Gastroesophageal sphincter (tissue), 4 donors: Measurements from ENCODE around the gene CEP170. TPM values are rescaled to one million over a fixed set of nuclear protein-coding genes. Genes with fewer than 3 reads are reported as not detected.
A peak's percentile ranks its signal among the peaks of the same experiment; 100 is the strongest.

ENCODE experiments used
- ATAC-seq: fragments of 150-250 bp; one replicate; pipeline ENCODE4 v1.9.1; 2016; ENCODE audit warnings: mild to moderate bottlenecking, moderate library complexity
- H3K27ac ChIP-seq, 4 donors: fragments of 200-600 bp; sonication (generic) in 3 of 4; 1 replicate in 3 of 4; 2 replicates in 1 of 4; pipeline ENCODE4 v1.5.1; 2016 to 2019
- H3K27me3 ChIP-seq: fragments of 200-600 bp; sonication (generic); one replicate; pipeline ENCODE4 v1.5.1; 2019
- H3K36me3 ChIP-seq, 2 donors: fragments of 200-600 bp; sonication (generic); one replicate each; pipeline ENCODE4 v1.5.1; 2019; ENCODE audit warnings: control low read depth in 1 of 2
- H3K4me1 ChIP-seq, 3 donors: fragments of 200-600 bp; sonication (generic); 1 replicate in 2 of 3; 2 replicates in 1 of 3; pipeline ENCODE4 v1.5.1; 2016 to 2019; ENCODE audit warnings: control low read depth in 2 of 3
- H3K4me3 ChIP-seq, 2 donors: fragments of 200-600 bp; sonication (generic); one replicate each; pipeline ENCODE4 v1.5.1; 2019; ENCODE audit warnings: mild to moderate bottlenecking in 1 of 2, moderate library complexity in 1 of 2
- H3K9me3 ChIP-seq, 3 donors: fragments of 200-600 bp; sonication (generic); one replicate each; pipeline ENCODE4 v1.5.1; 2017 to 2019; ENCODE audit warnings: control low read depth in 2 of 3
- CTCF ChIP-seq, 4 experiments: fragments of 200-600 bp in 2 of 4; fragments of 450-650 bp in 2 of 4; sonication (generic) in 1 of 4; IDR thresholded peaks; one replicate each; pipeline ENCODE4 v1.5.1; 2017 to 2019; ENCODE audit warnings: antibody characterized with exemption in 4 of 4, mild to moderate bottlenecking in 2 of 4, moderate library complexity in 2 of 4
- EP300 ChIP-seq: sonication (generic); formaldehyde crosslinking; IDR thresholded peaks from one replicate; pipeline ENCODE4 v1.6.1; 2017; ENCODE audit warnings: antibody characterized with exemption, mild to moderate bottlenecking
- POLR2A ChIP-seq, 2 donors: fragments of 450-650 bp; IDR thresholded peaks; one replicate each; pipeline ENCODE4 v1.6.1; 2017; ENCODE audit warnings: antibody characterized with exemption in 2 of 2, mild to moderate bottlenecking in 2 of 2, moderate library complexity in 1 of 2
- POLR2AphosphoS5 ChIP-seq: sonication (generic); formaldehyde crosslinking; IDR thresholded peaks from one replicate; pipeline ENCODE4 v1.6.1; 2017; ENCODE audit warnings: antibody characterized with exemption
- WGBS, 2 donors: methylation state at CpG; one replicate each; pipeline ENCODE4 v1.1.5; 2018; ENCODE audit warnings: low coverage in 1 of 2; 5-methylcytosine and 5-hydroxymethylcytosine counted together
- total RNA-seq, 4 donors: library from RNA; depleted of rRNA; stranded (reverse); fragments of >200 nt; gene quantifications; one replicate each; pipeline ENCODE4 v1.1.0, GENCODE V29; 2016

Gene CEP170
- total RNA-seq, 4 donors from 2014 or later: 33.1 to 53.5 (median 41.6) TPM

- peaks cover 0 to 12% (median 0%) of the 10 kb centered on the region in 3 donors for H3K9me3 ChIP-seq
- H3K27ac ChIP-seq: no peak overlapping the region
- 100% methylated on average over 2 of the region's 5 CpGs for WGBS, 2 donors
- H3K4me1 ChIP-seq: peaks cover 0 to 11% (median 0%) of the 10 kb centered on the region in 3 donors
- no peaks in the 10 kb centered on the region for H3K27me3 ChIP-seq
- ATAC-seq: no peak
- H3K36me3 ChIP-seq: peaks cover 0 to 78% of the 10 kb centered on the region in 2 donors
- no peak for TF ChIP-seq POLR2A (IDR thresholded peaks at IDR 0.05)
- TF ChIP-seq CTCF (IDR thresholded peaks at IDR 0.05): no peak
- TF ChIP-seq EP300: no peak
- TF ChIP-seq POLR2AphosphoS5: no peak
- H3K4me3 ChIP-seq: no peak overlapping the region
These were observed 37.0 kb upstream of the CEP170 start for GRCh38 chr1:243292117-243292516.

DNA sequence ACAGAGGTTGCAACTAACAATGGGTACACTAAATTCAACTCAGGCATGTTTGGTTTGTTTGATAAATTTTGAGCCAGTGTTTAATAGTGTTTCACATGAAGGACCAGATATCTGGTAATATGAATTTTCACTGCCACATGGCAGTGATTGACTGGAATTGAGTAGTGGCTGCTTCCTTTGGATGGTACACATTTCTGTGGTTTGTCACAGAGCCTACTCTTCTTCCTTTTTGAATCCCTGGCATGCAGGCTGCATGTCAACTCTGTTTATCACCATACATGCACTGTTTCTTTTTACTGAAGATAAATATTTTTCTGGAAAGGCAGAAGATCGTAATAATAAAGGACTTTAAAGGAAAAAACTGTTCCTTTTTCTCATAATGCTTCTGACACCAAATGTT lies 36.2 kb upstream of the CEP170 start:
- 90 to 92% methylated on average over 1 of the region's 1 CpG for WGBS, 2 donors
- no peak overlapping the region for H3K4me3 ChIP-seq
- H3K27ac ChIP-seq: no peak overlapping the region
- ATAC-seq: no peak
- H3K4me1 ChIP-seq: peaks cover 0 to 11% (median 0%) of the 10 kb centered on the region in 3 donors
- no peak for TF ChIP-seq POLR2A (IDR thresholded peaks at IDR 0.05)
- peaks cover 0 to 78% of the 10 kb centered on the region in 2 donors for H3K36me3 ChIP-seq
- no peaks in the 10 kb centered on the region for H3K27me3 ChIP-seq
- H3K9me3 ChIP-seq: peaks cover 0 to 12% (median 0%) of the 10 kb centered on the region in 3 donors

DNA sequence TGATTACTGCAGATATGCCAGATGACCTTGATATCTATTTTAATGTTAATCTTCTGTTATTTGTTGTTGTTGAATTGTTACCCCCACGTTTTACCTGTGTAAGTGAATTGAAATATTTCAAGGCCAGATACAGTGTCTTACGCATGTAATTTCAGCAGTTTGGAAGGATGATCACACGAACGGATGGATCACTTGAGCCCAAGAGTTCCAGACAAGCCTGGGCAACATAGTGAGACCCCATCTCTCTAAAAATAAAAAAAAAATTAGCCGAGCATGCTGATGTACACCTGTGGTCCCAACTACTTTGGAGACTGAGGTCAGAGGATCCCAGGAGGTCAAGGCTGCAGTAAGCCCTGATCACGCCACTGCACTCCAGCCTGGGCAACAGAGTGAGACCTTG lies 33.0 kb upstream of the CEP170 start:
- peaks cover 0 to 2% (median 0%) of the 10 kb centered on the region in 3 donors for H3K9me3 ChIP-seq
- TF ChIP-seq POLR2AphosphoS5: no peak
- no peak for TF ChIP-seq POLR2A (IDR thresholded peaks at IDR 0.05)
- no peak for TF ChIP-seq CTCF (IDR thresholded peaks at IDR 0.05)
- no peak for TF ChIP-seq EP300
- ATAC-seq: no peak
- H3K36me3 ChIP-seq: peaks cover 0 to 74% of the 10 kb centered on the region in 2 donors
- peaks cover 0 to 11% (median 0%) of the 10 kb centered on the region in 3 donors for H3K4me1 ChIP-seq
- WGBS, 2 donors: 76 to 100% methylated on average over 1 to 5 of the region's 6 CpGs
- no peak overlapping the region for H3K4me3 ChIP-seq
- peak overlapping the region in 1 of 4 donors; percentile 14 for H3K27ac ChIP-seq
- H3K27me3 ChIP-seq: no peaks in the 10 kb centered on the region

DNA sequence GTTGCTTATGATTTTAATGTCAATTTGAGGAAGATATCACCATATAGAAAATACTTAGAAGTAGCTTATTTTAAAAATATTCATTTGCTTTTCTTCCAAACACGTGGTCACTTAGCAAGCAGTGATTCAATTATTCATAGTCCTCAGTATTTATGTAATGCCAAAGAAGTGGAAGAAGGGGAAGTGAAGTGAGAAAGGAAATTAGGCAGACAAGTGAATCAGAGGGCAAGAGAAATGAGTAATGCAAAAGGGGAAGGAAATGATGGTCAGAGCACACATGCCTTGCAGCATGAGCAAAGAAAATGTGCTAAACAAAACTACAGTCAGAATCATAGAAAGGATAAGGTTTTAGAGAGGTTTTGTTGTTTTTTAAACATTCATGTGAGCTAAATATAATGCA lies 32.6 kb upstream of the CEP170 start:
- 0 to 6% methylated on average over 1 of the region's 1 CpG for WGBS, 2 donors
- Histone ChIP-seq H3K9me3 (no peaks in the 10 kb centered on the region), H3K36me3 (peaks cover 0 to 74% of the 10 kb centered on the region in 2 donors), H3K4me1 (peaks cover 0 to 11% (median 0%) of the 10 kb centered on the region in 3 donors), H3K27me3 (no peaks in the 10 kb centered on the region), H3K4me3 (no peak overlapping the region), H3K27ac (no peak overlapping the region)
- ATAC-seq: peak; percentile 66
- peak; percentile 49 for TF ChIP-seq POLR2AphosphoS5
- no peak for TF ChIP-seq POLR2A (IDR thresholded peaks at IDR 0.05)

GRCh38 chr1:243287123-243287460 lies 32.0 kb upstream of the CEP170 start:
- peaks cover 0 to 11% (median 0%) of the 10 kb centered on the region in 3 donors for H3K4me1 ChIP-seq
- H3K36me3 ChIP-seq: peaks cover 0 to 75% of the 10 kb centered on the region in 2 donors
- ATAC-seq: no peak
- no peaks in the 10 kb centered on the region for H3K9me3 ChIP-seq
- no peaks in the 10 kb centered on the region for H3K27me3 ChIP-seq
- H3K4me3 ChIP-seq: no peak overlapping the region
- 34 to 50% methylated on average over 2 of the region's 2 CpGs for WGBS, 2 donors
- TF ChIP-seq POLR2A (IDR thresholded peaks at IDR 0.05): no peak
- no peak for TF ChIP-seq POLR2AphosphoS5
- TF ChIP-seq EP300: no peak
- TF ChIP-seq CTCF (IDR thresholded peaks at IDR 0.05): no peak
- H3K27ac ChIP-seq: peak overlapping the region in 2 of 4 donors; percentile 4 to 13

- ATAC-seq: no peak
- H3K4me1 ChIP-seq: peaks cover 0 to 11% (median 0%) of the 10 kb centered on the region in 3 donors
- TF ChIP-seq POLR2AphosphoS5 (no peak), CTCF (IDR thresholded peaks at IDR 0.05) (no peak), EP300 (no peak), POLR2A (IDR thresholded peaks at IDR 0.05) (no peak)
- H3K27me3 ChIP-seq: no peaks in the 10 kb centered on the region
- WGBS, 2 donors: 65% methylated on average over 8 of the region's 8 CpGs
- H3K36me3 ChIP-seq: peaks cover 0 to 77% of the 10 kb centered on the region in 2 donors
- peak overlapping the region in 2 of 4 donors; percentile 4 to 13 for H3K27ac ChIP-seq
- no peaks in the 10 kb centered on the region for H3K9me3 ChIP-seq
- H3K4me3 ChIP-seq: no peak overlapping the region
These were observed 31.5 kb upstream of the CEP170 start for GRCh38 chr1:243286409-243287122.
